Measurements from ENCODE around the gene IFT57. TPM values are rescaled to one million over a fixed set of nuclear protein-coding genes. Genes with fewer than 3 reads are reported as not detected.

The IFT57 gene
- total and polyA plus RNA-seq, 2 experiments from 2014 or later = 38.4 to 55.8 TPM

DNA sequence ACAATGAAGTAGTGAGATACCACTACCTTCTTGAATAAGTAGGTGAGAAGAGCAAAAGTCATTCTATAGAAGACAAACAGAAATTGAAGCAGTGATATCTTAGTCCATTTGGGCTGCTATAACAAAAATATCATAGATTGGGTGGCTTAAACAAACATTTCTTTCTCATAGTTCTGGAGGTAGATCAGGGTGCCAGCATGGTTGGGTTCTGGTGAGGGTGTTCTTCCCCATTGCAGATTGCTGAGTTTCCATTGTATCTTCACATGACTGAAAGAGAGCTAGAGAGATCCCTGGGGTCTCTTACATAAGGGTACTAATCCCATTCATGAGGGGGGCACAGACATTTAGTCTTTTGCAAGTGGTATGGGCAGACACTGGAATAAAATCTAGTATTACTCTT lies 32.9 kb upstream of the IFT57 start:
- DNase-seq (ENCODE audit: low spot score) = no peak
- no peak overlapping the region for H3K27ac ChIP-seq
- no peaks in the 10 kb centered on the region for H3K9me2 ChIP-seq (replicated peaks; ENCODE audit: insufficient read depth)
- H3K4me2 ChIP-seq = no peak overlapping the region
- no peaks in the 10 kb centered on the region for H3K27me3 ChIP-seq
- no peaks in the 10 kb centered on the region for H3K4me1 ChIP-seq (ENCODE audit: insufficient read depth)
- H4K20me1 ChIP-seq (ENCODE audit: insufficient read depth, poor library complexity, severe bottlenecking) = no peaks in the 10 kb centered on the region
- TF ChIP-seq EZH2phosphoT487 (IDR thresholded peaks at IDR 0.05; ENCODE audit: low read depth, severe bottlenecking, unreplicated experiment) (no peak), EZH2 (IDR thresholded peaks at IDR 0.05; ENCODE audit: borderline replicate concordance) (no peak)
- TF ChIP-seq, protein P1, sequence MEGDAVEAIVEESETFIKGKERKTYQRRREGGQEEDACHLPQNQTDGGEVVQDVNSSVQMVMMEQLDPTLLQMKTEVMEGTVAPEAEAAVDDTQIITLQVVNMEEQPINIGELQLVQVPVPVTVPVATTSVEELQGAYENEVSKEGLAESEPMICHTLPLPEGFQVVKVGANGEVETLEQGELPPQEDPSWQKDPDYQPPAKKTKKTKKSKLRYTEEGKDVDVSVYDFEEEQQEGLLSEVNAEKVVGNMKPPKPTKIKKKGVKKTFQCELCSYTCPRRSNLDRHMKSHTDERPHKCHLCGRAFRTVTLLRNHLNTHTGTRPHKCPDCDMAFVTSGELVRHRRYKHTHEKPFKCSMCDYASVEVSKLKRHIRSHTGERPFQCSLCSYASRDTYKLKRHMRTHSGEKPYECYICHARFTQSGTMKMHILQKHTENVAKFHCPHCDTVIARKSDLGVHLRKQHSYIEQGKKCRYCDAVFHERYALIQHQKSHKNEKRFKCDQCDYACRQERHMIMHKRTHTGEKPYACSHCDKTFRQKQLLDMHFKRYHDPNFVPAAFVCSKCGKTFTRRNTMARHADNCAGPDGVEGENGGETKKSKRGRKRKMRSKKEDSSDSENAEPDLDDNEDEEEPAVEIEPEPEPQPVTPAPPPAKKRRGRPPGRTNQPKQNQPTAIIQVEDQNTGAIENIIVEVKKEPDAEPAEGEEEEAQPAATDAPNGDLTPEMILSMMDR (IDR thresholded peaks at IDR 0.05; ENCODE audit: poor library complexity) = no peak
- no peak overlapping the region for H2AFZ ChIP-seq
- no peaks in the 10 kb centered on the region for H3K79me2 ChIP-seq
- H3K36me3 ChIP-seq (replicated peaks; ENCODE audit: insufficient read depth, low read depth) = no peaks in the 10 kb centered on the region
- no peaks in the 10 kb centered on the region for H3K9me3 ChIP-seq (ENCODE audit: low read depth)
- H3K4me3 ChIP-seq = no peak overlapping the region

DNA sequence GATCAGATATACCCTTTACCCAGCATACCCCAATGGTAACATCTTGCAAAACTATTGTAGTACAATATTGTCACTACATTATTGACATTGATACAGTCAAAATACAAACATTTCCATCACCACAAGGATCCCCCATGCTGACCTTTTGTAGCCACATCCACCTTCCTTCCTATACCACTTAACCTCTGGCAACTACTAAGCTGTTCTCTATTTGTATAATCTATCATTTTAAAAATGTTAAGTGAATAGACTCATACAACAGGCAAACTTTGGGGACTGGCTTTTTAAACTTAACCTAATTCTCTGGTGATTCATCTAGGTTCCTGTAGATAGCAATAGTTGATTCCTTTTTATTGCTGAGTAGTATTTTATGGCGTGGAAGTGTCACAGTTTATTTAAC lies 29.6 kb upstream of the IFT57 start:
- Histone ChIP-seq H3K9me3 (ENCODE audit: low read depth) (no peaks in the 10 kb centered on the region), H3K79me2 (no peaks in the 10 kb centered on the region), H3K4me1 (ENCODE audit: insufficient read depth) (no peaks in the 10 kb centered on the region), H2AFZ (no peak overlapping the region), H4K20me1 (ENCODE audit: insufficient read depth, poor library complexity, severe bottlenecking) (no peaks in the 10 kb centered on the region), H3K27me3 (no peaks in the 10 kb centered on the region), H3K4me2 (no peak overlapping the region), H3K27ac (no peak overlapping the region), H3K9me2 (replicated peaks; ENCODE audit: insufficient read depth) (no peaks in the 10 kb centered on the region), H3K4me3 (no peak overlapping the region), H3K36me3 (replicated peaks; ENCODE audit: insufficient read depth, low read depth) (no peaks in the 10 kb centered on the region)
- no peak for DNase-seq (ENCODE audit: low spot score)
- WGBS (ENCODE audit: low lambda C conversion rate, missing lambda C conversion rate) = 97% methylated on average over 1 of the region's 1 CpG
- TF ChIP-seq, protein P1 (IDR thresholded peaks at IDR 0.05; ENCODE audit: poor library complexity) = no peak
- TF ChIP-seq EZH2 (IDR thresholded peaks at IDR 0.05; ENCODE audit: borderline replicate concordance) (no peak), EZH2phosphoT487 (IDR thresholded peaks at IDR 0.05; ENCODE audit: low read depth, severe bottlenecking, unreplicated experiment) (no peak)

DNA sequence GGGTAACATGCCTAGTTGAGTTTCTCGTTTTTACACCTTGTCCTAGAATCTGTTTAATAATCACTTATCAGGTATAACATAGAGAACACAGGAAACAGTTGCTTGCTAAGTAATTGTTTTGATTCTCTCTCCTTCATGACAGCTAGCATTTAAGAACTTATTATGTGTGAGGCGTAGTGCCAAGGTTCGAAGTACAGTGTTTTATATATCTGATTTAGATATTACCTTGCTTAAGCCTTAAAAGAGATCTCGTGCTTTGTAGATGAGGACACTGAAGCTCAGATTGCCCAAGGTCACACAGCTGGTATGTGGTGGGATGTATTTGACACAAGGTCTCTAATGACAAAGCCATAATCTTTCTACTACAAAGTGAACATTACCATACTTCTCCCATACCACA lies 29.0 kb upstream of the IFT57 start:
- Histone ChIP-seq H4K20me1 (ENCODE audit: insufficient read depth, poor library complexity, severe bottlenecking) (no peaks in the 10 kb centered on the region), H3K9me2 (replicated peaks; ENCODE audit: insufficient read depth) (no peaks in the 10 kb centered on the region), H3K79me2 (no peaks in the 10 kb centered on the region), H3K4me1 (ENCODE audit: insufficient read depth) (no peaks in the 10 kb centered on the region), H3K9me3 (ENCODE audit: low read depth) (no peaks in the 10 kb centered on the region), H3K27me3 (no peaks in the 10 kb centered on the region), H2AFZ (no peak overlapping the region), H3K4me2 (no peak overlapping the region), H3K27ac (no peak overlapping the region), H3K4me3 (no peak overlapping the region), H3K36me3 (replicated peaks; ENCODE audit: insufficient read depth, low read depth) (no peaks in the 10 kb centered on the region)
- TF ChIP-seq EZH2 (IDR thresholded peaks at IDR 0.05; ENCODE audit: borderline replicate concordance) (no peak), EZH2phosphoT487 (IDR thresholded peaks at IDR 0.05; ENCODE audit: low read depth, severe bottlenecking, unreplicated experiment) (no peak)
- TF ChIP-seq, protein P1 (IDR thresholded peaks at IDR 0.05; ENCODE audit: poor library complexity) = no peak
- DNase-seq (ENCODE audit: low spot score) = no peak
- 89% methylated on average over 4 of the region's 4 CpGs for WGBS (ENCODE audit: low lambda C conversion rate, missing lambda C conversion rate)

DNA sequence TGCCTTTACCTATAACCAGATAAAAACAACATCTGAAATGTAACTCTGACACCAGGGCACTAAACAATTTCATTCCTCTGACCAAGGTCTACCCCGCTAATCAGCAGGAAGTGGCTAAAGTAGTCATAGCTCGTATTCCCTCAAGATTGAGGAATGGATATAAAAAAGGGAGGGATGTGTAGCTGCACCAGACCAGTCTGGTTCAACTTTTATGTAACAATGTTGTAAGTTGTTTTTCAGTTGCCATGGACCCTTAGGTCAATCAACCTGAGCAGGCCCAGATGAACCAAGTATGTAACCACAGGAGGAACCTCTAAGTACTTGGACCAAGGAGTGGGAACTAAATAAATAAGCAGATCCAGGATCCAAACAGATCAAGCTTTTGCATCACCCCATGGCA lies 28.4 kb upstream of the IFT57 start:
- TF ChIP-seq, protein P1 (IDR thresholded peaks at IDR 0.05; ENCODE audit: poor library complexity) = no peak
- TF ChIP-seq EZH2 (IDR thresholded peaks at IDR 0.05; ENCODE audit: borderline replicate concordance) (no peak), EZH2phosphoT487 (IDR thresholded peaks at IDR 0.05; ENCODE audit: low read depth, severe bottlenecking, unreplicated experiment) (no peak)
- 96% methylated on average over 2 of the region's 2 CpGs for WGBS (ENCODE audit: low lambda C conversion rate, missing lambda C conversion rate)
- Histone ChIP-seq H3K36me3 (replicated peaks; ENCODE audit: insufficient read depth, low read depth) (no peaks in the 10 kb centered on the region), H3K4me1 (ENCODE audit: insufficient read depth) (no peaks in the 10 kb centered on the region), H3K27me3 (no peaks in the 10 kb centered on the region), H3K79me2 (no peaks in the 10 kb centered on the region), H3K9me2 (replicated peaks; ENCODE audit: insufficient read depth) (no peaks in the 10 kb centered on the region), H3K4me2 (no peak overlapping the region), H3K27ac (no peak overlapping the region), H2AFZ (no peak overlapping the region), H4K20me1 (ENCODE audit: insufficient read depth, poor library complexity, severe bottlenecking) (no peaks in the 10 kb centered on the region), H3K9me3 (ENCODE audit: low read depth) (no peaks in the 10 kb centered on the region), H3K4me3 (no peak overlapping the region)
- no peak for DNase-seq (ENCODE audit: low spot score)
